Activated T-cell treated with anti-CD3 and anti-CD28 coated beads, Interleukin-2, amount 50 U/mL, for 72 hours (primary cell): ENCODE measurements around the gene IL33. TPM values are rescaled to one million over a fixed set of nuclear protein-coding genes. Genes with fewer than 3 reads are reported as not detected.

Experiments
- ATAC-seq, 2 donors: fragments of 150-1000 bp; cut with Tn5 transposase; replicated peaks in 1 of 2; 2 replicates each; pipeline ENCODE4 v1.10.0; 2021; ENCODE audit warnings: moderate library complexity in 2 of 2, mild to moderate bottlenecking in 1 of 2
- DNase-seq, 2 donors: peaks; one replicate each; pipeline ENCODE4 v3.0.0; 2021 to 2022; ENCODE audit warnings: mixed read lengths in 1 of 2
- H3K27ac Mint-ChIP-seq: one replicate; pipeline ENCODE4 v1.8.0; 2022; ENCODE audit warnings: mild to moderate bottlenecking, moderate library complexity, mixed read lengths
- H3K27me3 Mint-ChIP-seq: one replicate; pipeline ENCODE4 v1.8.0; 2022; ENCODE audit warnings: low read depth, mixed read lengths
- H3K36me3 Mint-ChIP-seq, 2 donors: one replicate each; pipeline ENCODE4 v1.8.0; 2022; ENCODE audit warnings: mixed read lengths in 2 of 2, mild to moderate bottlenecking in 1 of 2; ENCODE audit not compliant: insufficient read depth in 2 of 2
- H3K4me1 Mint-ChIP-seq: one replicate; pipeline ENCODE4 v1.8.0; 2022; ENCODE audit warnings: low read depth, mixed read lengths
- H3K4me3 Mint-ChIP-seq, 2 donors: one replicate each; pipeline ENCODE4 v1.8.0; 2022; ENCODE audit warnings: mild to moderate bottlenecking in 2 of 2, mixed read lengths in 2 of 2, moderate library complexity in 2 of 2
- H3K9me3 Mint-ChIP-seq, 2 donors: one replicate each; pipeline ENCODE4 v1.8.0; 2022; ENCODE audit warnings: mixed read lengths in 2 of 2
- total RNA-seq, 2 donors: library from RNA; stranded (reverse); gene quantifications; one replicate each; pipeline ENCODE4 v1.2.3, GENCODE V29; 2022

Gene IL33
- total RNA-seq, 2 donors from 2014 or later = not detected

- no peak overlapping the region for H3K4me3 Mint-ChIP-seq
- ATAC-seq (no peak), DNase-seq (no peak)
- H3K27ac Mint-ChIP-seq = no peak overlapping the region
- no peaks in the 10 kb centered on the region for H3K4me1 Mint-ChIP-seq
- H3K27me3 Mint-ChIP-seq = peaks cover 35% of the 10 kb centered on the region
- no peaks in the 10 kb centered on the region for H3K9me3 Mint-ChIP-seq
- no peaks in the 10 kb centered on the region for H3K36me3 Mint-ChIP-seq
Measured at GRCh38 chr9:6197330-6197729, 18.3 kb upstream of the IL33 start.

DNA sequence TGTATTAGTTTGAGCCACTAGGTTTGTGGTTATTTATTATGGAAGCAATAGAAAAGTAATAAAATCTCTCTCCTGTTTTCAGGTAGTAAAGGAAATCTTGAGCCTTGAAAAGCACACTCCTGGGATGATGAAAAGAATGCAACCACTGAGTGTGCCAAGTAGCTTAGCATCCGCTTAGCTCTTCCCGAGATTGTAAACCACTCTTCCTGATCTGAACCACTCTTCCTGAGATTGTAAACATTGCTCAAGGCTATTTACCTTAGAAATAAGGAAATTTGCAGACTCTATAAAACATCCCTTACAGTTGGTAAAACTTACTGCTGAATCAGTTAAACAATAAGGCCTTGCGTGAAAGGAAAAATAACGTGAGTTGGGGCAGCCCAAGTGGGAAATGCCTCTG, 17.4 kb upstream of the IL33 start:
- no peak for ATAC-seq
- H3K4me1 Mint-ChIP-seq = no peaks in the 10 kb centered on the region
- no peaks in the 10 kb centered on the region for H3K9me3 Mint-ChIP-seq
- H3K4me3 Mint-ChIP-seq = no peak overlapping the region
- no peak for DNase-seq
- no peak overlapping the region for H3K27ac Mint-ChIP-seq
- H3K27me3 Mint-ChIP-seq = peaks cover 28% of the 10 kb centered on the region
- H3K36me3 Mint-ChIP-seq = no peaks in the 10 kb centered on the region

DNA sequence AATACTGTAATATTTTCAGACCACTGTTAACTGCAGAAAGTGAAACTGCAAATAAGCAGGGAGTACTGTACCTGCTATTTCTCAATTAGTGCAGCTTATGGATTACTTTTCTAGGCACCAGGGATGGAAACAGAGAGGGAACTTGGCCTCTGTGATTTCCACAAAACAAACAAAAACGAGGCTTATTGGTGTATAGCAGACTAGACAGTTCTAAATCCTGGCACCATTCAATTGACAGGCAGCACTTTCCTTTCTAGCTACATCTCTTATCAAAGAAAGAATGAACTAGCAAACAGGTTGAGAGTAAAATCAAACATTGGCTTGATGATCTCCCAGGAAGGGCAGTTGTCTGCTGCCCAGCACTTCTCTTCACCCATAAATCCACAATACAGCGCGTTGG, 16.0 kb upstream of the IL33 start:
- DNase-seq = no peak
- Mint-ChIP-seq H3K4me3 (no peak overlapping the region), H3K36me3 (no peaks in the 10 kb centered on the region), H3K27me3 (peaks cover 22% of the 10 kb centered on the region), H3K27ac (no peak overlapping the region), H3K4me1 (no peaks in the 10 kb centered on the region), H3K9me3 (no peaks in the 10 kb centered on the region)
- ATAC-seq = no peak

DNA sequence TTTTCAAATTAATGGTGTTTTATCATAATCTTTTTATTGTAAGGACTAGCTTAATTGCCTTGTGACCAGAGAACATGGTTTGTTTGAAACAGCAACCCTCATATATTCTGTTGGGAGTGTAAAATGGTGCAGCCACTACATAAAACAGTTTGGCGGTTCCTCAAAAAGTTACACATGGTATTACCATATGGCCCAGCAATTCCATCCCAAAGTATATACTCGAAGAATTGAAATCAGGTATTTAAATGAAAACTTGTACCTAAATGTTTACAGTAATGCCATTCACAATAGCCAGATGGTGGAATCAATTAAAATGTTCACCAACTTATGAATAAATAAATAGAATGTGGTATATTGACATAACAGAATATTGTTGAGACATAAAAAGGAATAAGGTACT, 14.8 kb upstream of the IL33 start:
- Mint-ChIP-seq H3K27ac (no peak overlapping the region), H3K36me3 (no peaks in the 10 kb centered on the region), H3K27me3 (peaks cover 22% of the 10 kb centered on the region), H3K4me3 (no peak overlapping the region), H3K4me1 (no peaks in the 10 kb centered on the region), H3K9me3 (peaks cover 2 to 3% of the 10 kb centered on the region in 2 donors)
- DNase-seq (no peak), ATAC-seq (no peak)

- H3K4me1 Mint-ChIP-seq = no peaks in the 10 kb centered on the region
- no peak overlapping the region for H3K27ac Mint-ChIP-seq
- no peak for DNase-seq
- no peak for ATAC-seq
- H3K36me3 Mint-ChIP-seq = peaks cover 0 to 4% of the 10 kb centered on the region in 2 donors
- no peaks in the 10 kb centered on the region for H3K27me3 Mint-ChIP-seq
- no peak overlapping the region for H3K4me3 Mint-ChIP-seq
- H3K9me3 Mint-ChIP-seq = peaks cover 9 to 23% of the 10 kb centered on the region in 2 donors
Measured at GRCh38 chr9:6209966-6210365, 5.6 kb upstream of the IL33 start.

DNA sequence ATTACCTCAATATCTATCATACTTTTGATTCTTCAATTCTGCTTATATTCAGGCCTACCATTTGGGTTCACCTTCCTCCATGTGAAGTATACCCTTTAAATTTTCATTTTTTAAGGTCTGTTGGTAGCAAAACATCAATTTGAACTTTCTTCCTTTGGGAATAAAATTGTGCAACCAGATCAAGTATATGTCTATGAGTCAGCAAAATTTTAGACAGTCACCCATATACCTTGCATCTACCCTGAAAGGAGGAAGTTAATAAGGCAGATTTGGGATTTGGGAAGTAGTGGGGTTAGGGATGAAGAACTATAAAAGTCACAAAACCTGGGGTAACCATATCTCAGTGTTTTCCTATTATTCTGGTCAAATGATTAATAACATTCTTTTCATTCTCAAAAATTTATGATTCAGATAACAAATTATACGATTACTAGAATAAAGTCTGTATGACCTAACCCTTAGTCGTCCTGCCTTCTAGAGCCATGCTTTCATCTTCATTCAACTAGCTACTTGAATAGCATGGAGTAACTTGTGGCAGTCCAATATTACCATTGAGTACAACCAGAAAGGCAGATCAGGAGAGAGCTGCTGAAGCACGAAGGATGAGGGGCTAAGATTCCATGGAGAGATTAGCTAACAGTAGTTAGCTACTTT, 2.8 kb upstream of the IL33 start:
- peaks cover 0 to 4% of the 10 kb centered on the region in 2 donors for H3K36me3 Mint-ChIP-seq
- peaks cover 6 to 13% of the 10 kb centered on the region in 2 donors for H3K9me3 Mint-ChIP-seq
- no peak overlapping the region for H3K4me3 Mint-ChIP-seq
- H3K27ac Mint-ChIP-seq = no peak overlapping the region
- no peaks in the 10 kb centered on the region for H3K4me1 Mint-ChIP-seq
- H3K27me3 Mint-ChIP-seq = no peaks in the 10 kb centered on the region
- DNase-seq (no peak), ATAC-seq (no peak)

GRCh38 chr9:6214434-6214833, 1.2 kb upstream of the IL33 start:
- H3K27ac Mint-ChIP-seq = no peak overlapping the region
- H3K9me3 Mint-ChIP-seq = peaks cover 4 to 10% of the 10 kb centered on the region in 2 donors
- no peaks in the 10 kb centered on the region for H3K27me3 Mint-ChIP-seq
- H3K36me3 Mint-ChIP-seq = peaks cover 0 to 2% of the 10 kb centered on the region in 2 donors
- no peak for ATAC-seq
- no peaks in the 10 kb centered on the region for H3K4me1 Mint-ChIP-seq
- no peak overlapping the region for H3K4me3 Mint-ChIP-seq
- no peak for DNase-seq

GRCh38 chr9:6214903-6215302, 704 bp upstream of the IL33 start:
- no peaks in the 10 kb centered on the region for H3K4me1 Mint-ChIP-seq
- no peak overlapping the region for H3K27ac Mint-ChIP-seq
- peaks cover 2 to 8% of the 10 kb centered on the region in 2 donors for H3K9me3 Mint-ChIP-seq
- H3K36me3 Mint-ChIP-seq = no peaks in the 10 kb centered on the region
- no peaks in the 10 kb centered on the region for H3K27me3 Mint-ChIP-seq
- ATAC-seq (no peak), DNase-seq (no peak)
- no peak overlapping the region for H3K4me3 Mint-ChIP-seq

DNA sequence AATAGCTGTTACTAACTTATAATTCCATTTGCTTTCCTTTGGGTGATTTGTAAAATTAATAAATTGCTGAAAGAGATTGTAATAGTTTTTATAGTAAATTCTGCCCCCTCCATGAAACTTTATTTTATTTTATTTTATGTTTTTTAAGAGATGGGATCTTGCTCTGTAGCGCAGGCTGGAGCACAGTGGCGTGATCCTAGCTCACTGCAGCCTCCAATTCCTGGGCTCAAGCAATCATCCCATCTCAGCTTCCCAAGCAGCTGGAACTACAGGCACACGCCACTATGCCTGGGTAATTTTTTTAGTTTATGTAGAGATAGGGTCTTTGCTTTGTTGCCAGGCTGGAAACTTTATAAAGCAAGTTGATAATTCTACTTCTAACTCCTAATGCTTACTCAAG, 395 bp downstream of the IL33 start:
- Mint-ChIP-seq H3K27ac (no peak overlapping the region), H3K9me3 (no peaks in the 10 kb centered on the region), H3K4me3 (no peak overlapping the region), H3K27me3 (no peaks in the 10 kb centered on the region), H3K4me1 (no peaks in the 10 kb centered on the region), H3K36me3 (no peaks in the 10 kb centered on the region)
- no peak for ATAC-seq
- no peak for DNase-seq

DNA sequence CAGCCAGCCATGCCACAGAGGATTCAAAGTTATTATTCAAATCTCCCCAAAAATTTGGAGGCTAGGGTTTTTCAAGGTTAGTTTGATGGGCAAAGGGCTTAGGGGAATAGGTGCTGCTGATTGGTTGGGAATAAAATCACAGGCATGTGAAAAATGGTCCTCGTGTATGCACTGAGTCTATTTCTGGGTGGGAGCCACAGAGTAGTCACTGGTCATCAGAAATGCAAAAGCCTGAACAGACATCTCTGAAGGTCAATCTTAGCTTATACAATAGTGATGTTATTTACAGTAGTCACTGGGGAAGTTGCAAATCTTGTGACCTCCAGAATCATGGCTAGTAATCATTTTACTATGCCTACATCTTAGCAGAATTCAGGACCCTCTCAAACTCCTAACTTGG, 1.3 kb downstream of the IL33 start:
- ATAC-seq = no peak
- H3K27me3 Mint-ChIP-seq = no peaks in the 10 kb centered on the region
- no peaks in the 10 kb centered on the region for H3K9me3 Mint-ChIP-seq
- H3K36me3 Mint-ChIP-seq = no peaks in the 10 kb centered on the region
- H3K4me3 Mint-ChIP-seq = no peak overlapping the region
- H3K27ac Mint-ChIP-seq = no peak overlapping the region
- no peak for DNase-seq
- H3K4me1 Mint-ChIP-seq = no peaks in the 10 kb centered on the region

GRCh38 chr9:6218099-6218502, 2.5 kb downstream of the IL33 start:
- DNase-seq (no peak), ATAC-seq (no peak)
- no peak overlapping the region for H3K27ac Mint-ChIP-seq
- H3K4me1 Mint-ChIP-seq = no peaks in the 10 kb centered on the region
- H3K9me3 Mint-ChIP-seq = no peaks in the 10 kb centered on the region
- no peaks in the 10 kb centered on the region for H3K27me3 Mint-ChIP-seq
- no peaks in the 10 kb centered on the region for H3K36me3 Mint-ChIP-seq
- H3K4me3 Mint-ChIP-seq = no peak overlapping the region

DNA sequence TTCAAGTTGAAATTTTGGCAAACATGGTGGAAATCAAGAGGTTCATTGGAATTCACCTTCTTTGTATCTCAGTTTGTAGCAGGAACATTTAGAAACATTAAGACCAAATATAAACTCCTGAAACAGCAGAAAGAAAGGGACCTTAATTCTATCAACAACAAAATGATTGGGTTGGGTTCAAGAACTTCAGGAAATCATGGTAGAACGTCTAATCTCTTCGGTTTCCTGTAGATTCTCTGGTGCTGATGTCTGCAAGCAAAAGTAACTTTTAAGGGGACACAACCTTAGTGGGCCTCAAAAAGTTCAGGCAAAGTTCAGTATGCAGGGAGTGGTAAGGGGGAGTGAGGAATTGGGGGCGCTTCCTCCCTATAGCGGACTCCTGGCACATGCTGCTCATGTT, 3.4 kb downstream of the IL33 start:
- no peak overlapping the region for H3K4me3 Mint-ChIP-seq
- H3K36me3 Mint-ChIP-seq = no peaks in the 10 kb centered on the region
- ATAC-seq (no peak), DNase-seq (no peak)
- no peaks in the 10 kb centered on the region for H3K27me3 Mint-ChIP-seq
- H3K9me3 Mint-ChIP-seq = no peaks in the 10 kb centered on the region
- H3K27ac Mint-ChIP-seq = no peak overlapping the region
- no peaks in the 10 kb centered on the region for H3K4me1 Mint-ChIP-seq

DNA sequence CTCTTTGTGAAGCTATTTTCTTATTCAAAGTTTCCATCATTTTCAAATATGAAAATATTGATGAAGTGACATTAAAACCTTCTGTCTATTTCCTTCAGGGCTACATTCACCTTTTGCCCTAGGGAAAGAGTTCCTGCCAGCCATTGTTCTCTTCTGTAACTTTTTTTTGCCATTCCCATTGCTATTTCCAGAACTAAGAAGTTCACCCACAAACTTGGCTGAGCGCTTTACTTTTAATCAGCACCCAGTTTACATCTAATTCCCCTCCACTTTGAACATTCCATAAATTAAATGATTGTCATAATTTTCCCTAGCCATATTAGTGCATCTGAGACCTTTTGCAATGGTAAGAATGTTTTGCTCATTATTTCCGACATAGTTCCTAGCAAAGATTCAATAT, 4.4 kb downstream of the IL33 start:
- ATAC-seq = no peak
- Mint-ChIP-seq H3K27ac (no peak overlapping the region), H3K4me1 (no peaks in the 10 kb centered on the region)

DNA sequence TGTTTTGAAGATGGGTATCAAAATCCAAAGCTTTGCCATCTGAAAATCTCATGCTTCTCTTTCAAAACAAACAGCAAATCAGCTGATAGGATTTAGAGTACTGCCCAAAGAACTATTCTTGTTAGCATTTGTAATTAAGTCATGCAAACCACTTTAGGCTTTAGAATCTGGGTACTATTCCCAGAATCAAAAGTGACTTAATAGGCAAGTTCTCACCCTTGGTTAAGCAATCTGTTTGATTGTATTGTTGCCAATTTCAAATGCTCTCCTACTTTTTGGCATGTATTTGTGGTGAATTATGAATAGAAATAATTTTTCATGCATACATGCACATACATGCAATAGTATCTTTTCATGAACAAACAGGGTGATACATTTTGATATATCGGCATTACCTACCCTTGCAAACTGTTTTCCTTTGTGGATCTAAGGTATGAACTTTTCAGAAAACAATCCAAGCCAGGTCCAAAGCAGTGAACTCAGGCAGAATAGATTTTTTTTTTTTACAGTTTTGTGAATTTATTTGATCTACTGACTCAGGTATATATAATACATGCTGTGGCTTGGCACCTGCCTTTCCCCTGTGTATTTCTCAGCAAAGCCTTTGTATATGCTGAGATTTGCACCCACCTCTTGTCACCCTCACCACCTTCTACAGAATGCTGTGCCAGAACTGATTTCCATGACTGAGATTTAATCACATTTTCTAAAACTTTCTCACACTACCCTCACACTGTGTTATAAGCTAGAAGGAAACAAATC, 9.0 kb downstream of the IL33 start:
- no peak for DNase-seq
- Mint-ChIP-seq H3K27ac (no peak overlapping the region), H3K9me3 (no peaks in the 10 kb centered on the region), H3K4me3 (no peak overlapping the region), H3K4me1 (no peaks in the 10 kb centered on the region), H3K36me3 (no peaks in the 10 kb centered on the region), H3K27me3 (peaks cover 19% of the 10 kb centered on the region)
- no peak for ATAC-seq

More for the DNA sequence above, 4.4 kb downstream of the IL33 start:
- H3K9me3 Mint-ChIP-seq = no peaks in the 10 kb centered on the region
- no peak overlapping the region for H3K4me3 Mint-ChIP-seq
- no peak for DNase-seq
- peaks cover 2% of the 10 kb centered on the region for H3K27me3 Mint-ChIP-seq
- H3K36me3 Mint-ChIP-seq = no peaks in the 10 kb centered on the region
